ENCODE measurements around the gene HIPK1. TPM values are rescaled to one million over a fixed set of nuclear protein-coding genes. Genes with fewer than 3 reads are reported as not detected.
A peak's percentile ranks its signal among the peaks of the same experiment; 100 is the strongest.

The HIPK1 gene
- total and polyA plus RNA-seq, 2 of the 13 experiments (the other 11 are each of a cell fraction or from before 2014, with no cell fraction given) = 20.8 to 33.4 TPM

DNA sequence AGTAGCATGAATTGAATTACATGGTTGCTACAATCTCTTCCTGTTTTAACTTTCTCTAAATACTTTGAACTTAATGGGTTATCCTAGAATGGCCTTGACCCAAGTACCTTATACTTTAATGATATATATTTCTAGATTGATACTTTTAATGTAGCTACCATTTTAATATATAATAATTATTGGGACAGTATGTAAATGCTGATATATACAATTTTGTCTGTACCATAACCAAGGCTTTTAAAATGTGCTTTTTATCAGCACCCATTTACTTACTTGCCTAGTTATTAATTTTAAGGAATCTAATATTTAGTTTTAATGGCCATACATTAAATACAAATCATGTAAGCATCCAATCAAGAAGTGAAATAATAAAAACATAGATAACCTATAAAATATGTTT is 13.4 kb downstream of the HIPK1 start (continued):
- TF ChIP-seq ATF6 (CRISPR knock-in tag; conservative IDR thresholded peaks at IDR 0.05) (no peak), ATM (IDR thresholded peaks at IDR 0.05; ENCODE audit: borderline replicate concordance) (no peak), ZEB1 (IDR thresholded peaks at IDR 0.05; ENCODE audit: insufficient replicate concordance, low read depth) (no peak)

DNA sequence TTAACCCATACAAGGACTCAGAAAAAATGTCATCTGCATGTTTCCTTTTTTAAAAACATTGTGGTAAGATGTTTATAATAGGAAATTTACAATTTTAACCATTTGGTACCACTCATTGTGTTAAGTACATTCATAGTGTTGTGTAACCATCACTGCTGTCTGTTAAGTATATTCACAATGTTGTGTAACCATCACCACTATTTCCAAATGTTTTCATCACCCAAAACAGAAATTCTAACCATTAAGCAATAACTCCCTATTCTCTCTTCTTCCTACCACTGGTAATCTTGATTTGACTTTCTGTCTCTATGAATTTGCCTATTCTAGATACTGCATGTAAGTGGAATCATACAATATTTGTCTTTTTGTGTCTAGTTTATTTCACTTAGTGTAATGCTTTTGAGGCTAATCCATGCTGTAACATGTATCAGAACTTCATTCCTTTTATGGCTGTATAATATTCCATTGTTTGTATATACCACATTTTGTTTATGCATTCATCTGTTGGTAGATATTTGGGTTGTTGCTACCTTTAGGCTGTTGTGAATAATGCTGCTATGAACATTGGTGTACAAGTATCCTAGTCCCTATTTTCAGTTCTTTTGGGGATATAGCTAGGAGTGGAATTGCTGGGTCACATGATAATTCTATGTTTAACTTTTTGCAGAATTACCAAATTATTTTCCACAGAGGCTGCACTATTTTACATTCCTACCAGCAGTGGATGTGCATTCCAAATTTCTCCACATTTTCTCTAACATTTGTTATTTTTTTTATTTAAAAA is 14.1 kb downstream of the HIPK1 start:
- no peak for FAIRE-seq
- Histone ChIP-seq H3K4me3 (replicated peaks in 1 of 3; ENCODE audit: insufficient read depth in 1 of 3, low read depth in 2 of 3, low read length in 3 of 3) (no peak overlapping the region), H2AFZ (ENCODE audit: low read length) (no peak overlapping the region), H3K9ac (ENCODE audit: insufficient read depth, low read depth, low read length) (no peak overlapping the region), H3K27ac (ENCODE audit: extremely low read length, insufficient read depth, low read length) (no peak overlapping the region), H3K27me3 (ENCODE audit: control insufficient read depth in 1 of 2, insufficient read depth in 2 of 2, low read length in 2 of 2) (no peaks in the 10 kb centered on the region), H3K4me1 (ENCODE audit: insufficient read depth, low read length) (peaks cover 50% of the 10 kb centered on the region), H3K79me2 (ENCODE audit: insufficient read depth, low read length) (peaks cover 74% of the 10 kb centered on the region), H3K9me3 (ENCODE audit: low read length) (no peaks in the 10 kb centered on the region), H3K4me2 (ENCODE audit: low read depth, low read length) (no peak overlapping the region), H4K20me1 (ENCODE audit: insufficient read depth, low read length) (0 out of 2 replicates have a peak, but pooled peaks cover 5% of the 10 kb centered on the region), H3K36me3 (replicated peaks in 1 of 2; ENCODE audit: control insufficient read depth in 1 of 2, insufficient read depth in 2 of 2, low read length in 2 of 2) (peaks cover 9 to 24% of the 10 kb centered on the region in 2 experiments; a peak in 4 of 5 replicates)
- intact Hi-C loops (cut with micrococcal nuclease; ENCODE audit: unreplicated experiment) (no loop called here), in situ Hi-C loops (cut with HindIII; ENCODE audit: extremely low pct_ligation_motif_present, low pct_unique_long_range_greater_than_20kb) (no loop called here)
- ATAC-seq = no peak
- ChIA-PET POLR2A (no interaction called here), CTCF (ENCODE audit: low intra/inter-chr PET ratio, low total read pairs) (no interaction called here)
- TF ChIP-seq, protein P1, sequence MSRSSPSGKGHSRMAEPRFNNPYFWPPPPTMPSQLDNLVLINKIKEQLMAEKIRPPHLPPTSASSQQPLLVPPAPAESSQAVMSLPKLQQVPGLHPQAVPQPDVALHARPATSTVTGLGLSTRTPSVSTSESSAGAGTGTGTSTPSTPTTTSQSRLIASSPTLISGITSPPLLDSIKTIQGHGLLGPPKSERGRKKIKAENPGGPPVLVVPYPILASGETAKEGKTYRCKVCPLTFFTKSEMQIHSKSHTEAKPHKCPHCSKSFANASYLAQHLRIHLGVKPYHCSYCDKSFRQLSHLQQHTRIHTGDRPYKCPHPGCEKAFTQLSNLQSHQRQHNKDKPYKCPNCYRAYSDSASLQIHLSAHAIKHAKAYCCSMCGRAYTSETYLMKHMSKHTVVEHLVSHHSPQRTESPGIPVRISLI (CRISPR knock-in tag; IDR thresholded peaks at IDR 0.05; ENCODE audit: borderline replicate concordance) = no peak
- TF ChIP-seq CEBPB (IDR thresholded peaks at IDR 0.05; ENCODE audit: borderline replicate concordance, low read depth, low read length) (peak; percentile 79), TOPORS (CRISPR knock-in tag; IDR thresholded peaks at IDR 0.05) (no peak), ZC3H13 (CRISPR knock-in tag; IDR thresholded peaks at IDR 0.05) (no peak), REXO4 (CRISPR knock-in tag; IDR thresholded peaks at IDR 0.05; ENCODE audit: borderline replicate concordance) (no peak), KMT2B (CRISPR knock-in tag; IDR thresholded peaks at IDR 0.05) (no peak), ZFP36L1 (CRISPR knock-in tag; IDR thresholded peaks at IDR 0.05) (no peak), ZNF317 (CRISPR knock-in tag; IDR thresholded peaks at IDR 0.05) (no peak)
- no TSS peak for BruUV-seq (replicated peaks)
- no peak for DNase-seq (ENCODE audit: low spot score)
